ENCODE measurements around the gene ACIN1. TPM values are rescaled to one million over a fixed set of nuclear protein-coding genes. Genes with fewer than 3 reads are reported as not detected.

Gene ACIN1
- total and polyA plus RNA-seq, 9 of the 15 experiments (the other 6 are each of a cell fraction or from before 2014, with no cell fraction given) = 5.0 to 196 (median 129) TPM

GRCh38 chr14:23070262-23071129 is 24.4 kb downstream of the ACIN1 start (continued):
- TF ChIP-seq PKNOX1 (IDR thresholded peaks at IDR 0.05) = peak; percentile 68
- no peak for TF ChIP-seq ZNF280A (IDR thresholded peaks at IDR 0.05; ENCODE audit: low read depth, partially characterized antibody)
- no peak for TF ChIP-seq ZNF12 (CRISPR knock-in tag; IDR thresholded peaks at IDR 0.05)
- no peak for TF ChIP-seq MAFG (tag; conservative IDR thresholded peaks at IDR 0.05)
- 0 out of 4 replicates have a peak, but pooled peaks have one; percentile 19 to 27 for TF ChIP-seq UBTF (IDR thresholded peaks at IDR 0.05; ENCODE audit: borderline replicate concordance in 1 of 2, low read depth in 2 of 2, low read length in 2 of 2)
- TF ChIP-seq ZNF134 (CRISPR knock-in tag; conservative IDR thresholded peaks at IDR 0.05) = no peak
- 0 out of 2 replicates have a peak, but pooled peaks have one; percentile 33 for TF ChIP-seq ZBTB26 (CRISPR knock-in tag; IDR thresholded peaks at IDR 0.05)
- peak; percentile 51 for TF ChIP-seq EWSR1 (IDR thresholded peaks at IDR 0.05; ENCODE audit: borderline replicate concordance, low read depth, partially characterized antibody)
- TF ChIP-seq LARP7 (IDR thresholded peaks at IDR 0.05) = 0 out of 2 replicates have a peak, but pooled peaks have one; percentile 33
- TF ChIP-seq BACH1 (tag; IDR thresholded peaks at IDR 0.05) = 0 out of 2 replicates have a peak, but pooled peaks have one; percentile 9
- TF ChIP-seq ZBTB49 (CRISPR knock-in tag; IDR thresholded peaks at IDR 0.05; ENCODE audit: borderline replicate concordance) = no peak
- TF ChIP-seq AFF4 (CRISPR knock-in tag; IDR thresholded peaks at IDR 0.05) = 0 out of 2 replicates have a peak, but pooled peaks have one; percentile 10
- TF ChIP-seq HDGF (IDR thresholded peaks at IDR 0.05) = 0 out of 2 replicates have a peak, but pooled peaks have one; percentile 23

Data from K562 (cell line).